Hippocampal formation (tissue), 2 donors: ENCODE results near the gene POLR3K.

Experiments
- DNase-seq, 2 donors: peaks; one replicate each; lab custom pipeline; 2025; lab: John Stamatoyannopoulos, UW

The POLR3K gene

DNA sequence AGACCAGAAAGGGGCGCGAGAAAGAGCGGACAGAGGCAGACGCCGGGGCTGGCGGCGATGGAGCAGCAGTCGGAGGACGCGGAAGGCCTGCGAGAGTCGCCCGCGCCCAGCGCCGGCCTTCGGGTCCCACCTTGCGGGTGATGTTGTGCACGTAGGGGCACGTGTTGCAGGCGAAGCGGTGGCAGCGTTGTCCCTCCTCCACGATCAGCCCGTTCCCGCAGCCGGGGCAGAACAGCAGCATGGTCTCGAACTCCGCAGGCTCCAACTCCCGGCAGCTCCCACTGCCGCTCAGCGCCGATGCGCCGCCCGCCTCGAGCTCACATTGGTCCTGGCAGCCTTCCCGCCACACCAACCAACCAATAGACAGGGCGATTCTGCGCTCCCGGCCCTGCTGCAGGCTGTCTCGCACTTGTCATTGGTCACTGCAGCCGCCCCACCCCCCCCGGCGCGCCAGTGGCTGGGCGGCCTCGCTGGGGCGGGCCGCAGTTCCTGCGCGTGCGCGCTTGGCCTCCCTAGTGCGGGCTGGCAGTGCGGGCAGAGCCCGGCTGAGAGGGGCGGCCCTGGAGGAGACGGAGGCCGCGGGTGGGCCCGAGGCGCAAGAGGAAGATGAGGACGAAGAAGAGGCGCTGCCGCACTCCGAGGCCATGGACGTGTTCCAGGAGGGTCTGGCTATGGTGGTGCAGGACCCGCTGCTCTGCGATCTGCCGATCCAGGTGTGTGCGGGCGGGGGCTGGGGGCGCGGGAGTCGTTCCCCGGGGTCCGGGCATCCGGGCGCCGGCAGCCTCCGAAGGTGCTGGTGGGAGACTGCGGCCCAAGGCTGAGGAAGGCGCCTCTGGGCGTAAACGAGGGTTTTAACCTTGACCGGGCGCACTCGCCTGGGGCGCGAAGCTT lies at the start of gene POLR3K, which contains the start of gene SNRNP25:
Gene POLR3K (minus strand): TSS at position 263 of the 891 bp plus-strand sequence. CDS start 22 bp downstream, at position 241.
Gene SNRNP25 (plus strand): TSS at position 483 of the 891 bp plus-strand sequence. CDS start 189 bp downstream, at position 672.
- peak; percentile 95 to 99 for DNase-seq

DNA sequence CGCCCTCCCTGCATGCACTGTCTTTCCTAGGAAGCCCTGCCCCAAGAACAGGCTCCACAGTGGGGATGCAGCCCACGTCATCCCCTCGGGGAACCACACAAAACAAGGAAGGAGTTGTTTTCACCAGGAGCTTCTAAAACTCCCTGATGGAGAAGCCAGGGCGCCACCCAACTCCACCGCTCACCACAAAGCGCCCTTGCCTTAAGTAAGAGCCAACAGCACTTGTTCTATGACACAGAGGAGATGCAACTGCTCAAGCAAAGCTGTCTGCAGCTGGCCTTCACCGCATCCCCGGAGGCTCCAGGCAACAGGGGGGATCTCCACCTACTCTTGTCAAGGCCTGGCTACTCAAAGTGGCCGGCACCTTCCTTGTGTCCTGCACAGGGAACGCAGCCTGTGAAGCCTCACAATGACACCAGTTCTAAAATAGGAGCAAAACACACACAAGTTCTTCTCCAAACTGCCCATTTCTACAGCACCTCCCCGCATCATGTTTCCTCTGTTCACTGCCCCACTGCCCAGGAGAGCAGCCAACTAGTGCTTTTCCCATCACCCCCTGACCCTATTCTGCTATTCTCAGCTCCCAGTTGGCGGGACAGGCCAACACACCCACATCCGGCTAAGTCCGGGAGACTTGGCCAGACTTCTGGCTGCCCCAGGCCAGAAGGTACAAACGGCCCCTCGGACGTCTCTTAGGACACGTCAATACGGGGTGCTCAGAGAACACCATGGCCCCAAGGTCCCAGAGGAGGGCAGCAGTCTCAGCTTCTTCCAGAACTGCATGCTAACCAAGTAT lies 48.9 kb upstream of the POLR3K start:
- DNase-seq: peak in 1 of 2 donors; percentile 45

DNA sequence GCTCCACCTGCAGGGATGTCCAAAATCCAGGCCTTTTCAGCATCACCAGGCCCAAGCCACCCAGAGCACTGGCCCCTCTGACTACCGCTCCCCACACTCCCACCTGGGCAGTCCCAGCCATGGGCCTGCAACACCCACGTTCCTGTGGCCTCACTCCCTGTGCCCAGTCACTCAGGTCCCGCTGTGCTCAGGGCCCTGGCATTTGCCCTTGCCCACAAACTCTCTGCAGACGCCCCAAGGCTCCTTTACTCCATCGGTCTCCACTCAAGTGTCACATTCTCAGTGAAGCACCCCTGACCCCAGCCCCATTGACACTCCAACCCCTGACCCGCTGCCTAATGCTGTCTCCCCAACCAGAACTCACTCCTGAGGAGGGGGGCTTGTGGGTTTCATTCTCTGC lies 48.2 kb upstream of the POLR3K start:
- no peak for DNase-seq

DNA sequence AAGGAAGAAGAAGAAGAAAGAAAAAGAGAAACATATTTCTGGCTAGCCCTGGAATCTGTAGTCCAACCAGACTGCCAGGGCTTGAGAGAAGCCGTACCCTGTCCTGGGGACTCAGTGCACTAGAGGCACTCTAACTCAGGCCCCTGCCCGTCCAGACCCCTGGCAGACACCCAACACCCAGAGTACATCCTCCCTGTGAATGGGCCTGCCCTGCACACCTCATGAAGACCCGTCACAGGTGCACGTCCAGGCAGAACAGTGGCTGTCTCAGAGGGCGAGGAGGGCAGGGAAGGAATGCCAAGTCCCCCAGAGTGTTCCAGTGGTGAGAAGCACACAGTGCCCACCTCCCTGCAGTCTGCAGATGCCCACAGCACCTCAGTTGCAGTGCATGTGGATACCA lies 47.6 kb upstream of the POLR3K start:
- DNase-seq: no peak

DNA sequence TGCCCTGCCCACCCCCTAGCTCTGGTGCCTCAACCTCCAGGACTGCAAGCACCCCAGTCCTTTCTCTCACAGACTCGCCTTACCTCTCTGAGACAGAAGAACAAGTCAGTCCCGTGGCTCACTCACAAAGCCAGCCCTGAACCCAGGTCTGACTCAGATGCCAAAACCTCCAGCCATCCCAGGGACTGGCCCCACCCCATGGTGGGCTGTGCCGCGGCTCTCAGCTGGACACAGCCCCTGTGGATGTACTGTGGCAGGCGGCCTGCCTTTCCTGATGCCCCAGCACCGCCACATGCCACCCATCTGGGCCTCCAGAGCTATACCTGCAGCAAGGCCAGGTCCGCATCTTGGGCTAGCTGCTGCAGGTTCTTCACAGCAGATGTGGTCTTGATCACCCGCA lies 44.4 kb upstream of the POLR3K start:
- DNase-seq: no peak

DNA sequence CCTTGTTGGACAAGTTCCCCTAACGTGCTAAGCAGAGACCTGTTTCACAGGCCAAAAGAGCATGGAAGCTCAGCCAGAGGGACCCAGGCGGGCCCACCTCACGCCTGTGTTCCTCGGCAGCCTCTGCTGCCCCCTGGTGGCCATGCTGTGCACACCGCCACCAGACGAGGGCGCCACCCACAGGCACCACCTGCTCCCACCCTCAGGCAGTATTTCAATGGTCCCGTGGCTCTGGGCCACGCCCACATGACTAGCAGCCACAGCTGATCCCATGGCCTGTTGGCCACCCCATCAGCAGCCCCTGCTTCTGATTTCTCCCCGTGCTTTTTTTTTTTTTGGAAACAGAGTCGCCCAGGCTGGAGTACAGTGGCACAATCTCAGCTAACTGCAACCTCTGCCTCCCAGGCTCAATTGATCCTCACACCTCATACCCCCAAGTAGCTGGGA lies 43.5 kb upstream of the POLR3K start:
- DNase-seq: peak; percentile 69 to 80

DNA sequence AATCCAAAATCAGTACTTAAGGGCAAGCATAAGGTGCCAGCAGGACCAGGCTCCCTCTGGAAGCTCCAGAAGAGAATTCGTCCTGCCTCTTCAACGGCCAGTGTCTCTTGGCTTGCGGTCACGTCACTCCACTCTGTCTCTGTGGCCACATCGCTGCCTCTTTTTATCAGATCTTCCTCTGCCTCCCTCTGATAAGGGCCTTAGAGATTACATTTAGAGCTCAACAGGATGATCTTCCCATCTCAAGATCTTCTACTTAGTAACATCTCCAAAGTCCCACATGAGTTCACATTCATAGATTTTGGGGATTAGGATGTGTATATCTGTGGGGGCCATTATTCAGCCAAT lies 41.5 kb upstream of the POLR3K start:
- DNase-seq: no peak

DNA sequence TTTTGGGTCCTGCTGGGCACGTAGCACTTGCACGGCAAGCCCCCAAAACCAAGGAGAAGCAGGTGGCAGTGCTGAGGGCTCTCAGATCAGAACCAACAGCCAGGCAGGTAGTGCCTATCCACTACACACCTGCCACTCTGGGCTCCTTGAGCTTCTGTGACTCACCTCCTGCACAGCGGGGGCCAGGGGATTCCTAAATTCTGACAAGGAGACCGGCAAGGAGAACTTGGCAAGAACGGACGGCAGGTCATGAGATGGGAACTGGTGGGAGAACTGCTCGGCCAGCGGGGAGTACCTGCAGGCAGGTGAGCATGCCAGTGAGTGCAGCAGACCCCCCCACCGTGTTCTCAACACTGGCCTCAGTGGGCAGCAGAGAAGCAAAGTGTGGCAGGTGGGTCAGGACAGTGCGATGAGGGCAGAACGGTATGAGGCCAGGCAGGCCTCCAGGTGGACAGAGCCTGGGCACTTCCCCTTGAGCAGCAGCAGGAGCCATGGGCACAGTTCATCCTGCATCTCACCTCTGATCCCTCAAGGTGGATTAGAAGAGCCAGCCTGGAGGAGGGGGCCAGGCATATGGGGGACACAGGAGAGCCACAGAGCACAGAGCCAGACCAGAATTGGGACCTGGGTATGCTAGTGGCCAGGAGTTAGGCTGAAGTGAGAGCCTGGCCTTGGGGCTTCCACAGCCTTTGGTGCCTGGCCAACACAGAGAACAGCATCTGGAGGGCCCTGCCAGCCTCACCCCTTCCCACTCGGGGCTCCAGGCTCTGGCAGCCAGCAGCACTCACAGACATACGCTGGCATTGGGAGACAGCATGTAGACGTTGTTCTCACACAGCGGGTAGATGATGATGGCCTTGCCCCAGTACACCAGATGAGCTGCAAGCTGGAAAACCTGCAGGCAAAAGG lies 39.3 kb upstream of the POLR3K start:
- DNase-seq: peak in 1 of 2 donors; percentile 36

DNA sequence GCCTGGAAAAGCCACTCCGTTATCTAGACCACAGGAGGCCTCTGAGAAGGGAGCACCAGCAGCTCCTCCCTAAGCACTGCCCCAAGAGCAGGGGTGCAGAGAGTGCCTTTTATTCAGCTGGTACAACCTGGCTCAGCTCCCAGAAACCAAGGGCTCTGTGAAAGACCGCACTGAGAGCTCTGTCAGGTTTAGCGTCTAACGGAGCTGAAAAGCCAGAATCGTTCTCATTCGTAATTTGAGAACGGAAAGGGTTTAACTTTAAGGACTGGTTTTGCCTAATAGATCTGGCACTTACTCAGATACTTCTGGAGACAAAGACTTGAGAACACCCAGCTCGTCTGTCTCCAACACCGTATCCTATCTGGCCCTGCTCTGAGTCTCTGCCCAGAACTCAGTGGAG lies 38.1 kb upstream of the POLR3K start:
- DNase-seq: peak; percentile 64 to 77

DNA sequence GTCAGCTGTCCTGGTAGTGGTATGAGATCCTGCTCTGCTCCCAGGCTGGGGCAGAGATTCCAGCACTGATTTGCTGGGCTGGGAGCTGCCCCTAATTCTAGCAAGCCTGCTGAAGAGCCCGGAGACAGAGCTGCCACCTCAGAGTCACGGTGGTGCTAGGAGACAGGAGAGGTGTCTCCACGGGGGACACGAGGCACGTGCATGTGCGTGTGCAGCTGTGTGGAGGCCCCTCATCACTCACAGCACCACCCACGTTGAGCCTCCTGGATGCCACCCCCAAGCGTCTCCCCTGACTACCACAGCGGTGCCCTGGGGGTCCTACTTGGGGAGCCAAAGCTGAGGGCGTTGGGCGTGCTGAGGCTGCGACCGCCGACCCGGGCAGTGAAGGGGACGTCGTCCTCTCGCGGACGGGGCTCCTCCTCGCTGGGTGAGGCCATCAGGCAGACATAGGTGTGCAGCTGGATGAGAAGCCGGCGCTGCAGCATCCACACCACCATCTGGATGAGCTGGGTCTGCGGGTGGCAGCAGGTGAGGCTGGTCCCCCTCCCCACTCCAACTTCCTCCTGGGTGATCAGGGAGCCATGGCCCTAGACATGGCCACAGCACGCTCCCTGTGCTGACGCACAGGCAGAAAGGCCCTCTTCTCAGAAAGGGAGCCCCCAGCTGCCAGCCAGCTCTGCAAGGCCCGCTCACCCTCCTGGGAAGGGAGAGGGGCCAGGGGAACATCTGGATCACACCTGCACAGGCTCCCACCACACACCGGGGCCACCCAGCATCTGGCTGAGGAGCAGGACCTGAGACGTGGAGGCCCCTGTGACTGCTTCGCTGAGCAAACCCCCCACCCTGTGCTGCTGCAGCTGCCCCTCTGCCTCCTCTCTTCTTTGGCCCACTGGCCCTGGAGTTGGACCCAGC lies 36.2 kb upstream of the POLR3K start:
- no peak for DNase-seq

DNA sequence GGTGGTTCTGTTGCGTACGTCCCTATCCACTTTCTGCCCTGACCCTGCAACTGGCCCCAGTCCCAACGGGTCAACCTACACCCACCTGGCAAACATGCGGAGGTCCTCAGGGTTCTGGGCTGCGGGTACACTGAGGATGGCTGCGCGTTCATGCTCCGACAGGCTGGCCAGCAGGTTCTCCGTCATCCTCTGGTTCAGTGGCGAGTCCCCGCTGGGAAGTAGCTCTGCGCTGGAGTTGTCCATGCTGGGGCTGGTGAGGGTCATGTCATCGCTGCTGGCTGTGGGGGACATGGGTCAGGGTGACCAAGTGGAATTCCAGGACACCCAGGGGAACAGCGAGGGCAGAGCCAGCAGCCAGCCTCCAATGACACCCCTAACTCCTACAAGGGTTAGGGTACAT lies 35.2 kb upstream of the POLR3K start:
- DNase-seq: no peak

DNA sequence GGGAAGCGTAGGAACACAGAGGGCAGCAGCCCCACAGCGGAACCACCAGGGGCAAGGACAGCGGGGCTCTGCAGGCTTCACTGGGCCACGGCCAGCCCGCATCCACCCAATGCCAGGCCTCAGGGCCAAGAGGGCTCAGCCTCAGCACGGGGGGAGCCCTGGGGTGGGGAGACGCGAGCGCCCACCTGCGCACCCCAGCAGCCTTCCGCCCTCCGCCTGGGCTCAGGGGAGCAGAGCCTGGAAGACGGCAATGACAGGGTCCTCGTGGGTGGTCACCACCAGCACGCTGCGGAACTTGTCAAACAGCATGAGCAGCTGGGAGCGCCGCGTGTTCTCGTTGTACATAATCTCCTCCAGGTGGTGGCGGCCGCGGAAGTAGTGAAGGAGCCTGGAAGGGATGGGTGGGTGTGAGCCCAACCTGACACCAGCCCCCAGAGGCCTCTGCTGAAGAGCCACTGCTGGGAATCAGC lies 33.1 kb upstream of the POLR3K start:
- no peak for DNase-seq

DNA sequence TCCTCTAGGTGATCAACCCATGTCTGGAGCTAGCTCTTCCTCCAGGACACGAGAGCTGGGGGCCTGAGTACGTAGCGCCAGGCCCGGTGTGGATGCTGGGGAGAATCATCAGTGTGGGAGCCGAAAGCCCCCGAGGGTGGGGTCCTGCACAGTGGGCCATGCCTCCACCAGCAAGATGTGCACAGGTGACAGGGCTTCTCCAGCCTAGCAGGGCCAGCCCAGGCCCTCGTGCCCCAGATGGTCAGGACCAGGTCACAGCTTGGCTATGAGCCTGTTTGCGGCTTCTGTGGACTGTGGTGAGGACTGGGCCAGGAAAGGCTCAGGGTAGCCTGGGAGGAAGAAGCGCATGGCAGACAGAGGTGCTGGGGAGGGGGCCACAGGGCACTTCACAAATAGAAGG lies 32.5 kb upstream of the POLR3K start:
- no peak for DNase-seq

DNA sequence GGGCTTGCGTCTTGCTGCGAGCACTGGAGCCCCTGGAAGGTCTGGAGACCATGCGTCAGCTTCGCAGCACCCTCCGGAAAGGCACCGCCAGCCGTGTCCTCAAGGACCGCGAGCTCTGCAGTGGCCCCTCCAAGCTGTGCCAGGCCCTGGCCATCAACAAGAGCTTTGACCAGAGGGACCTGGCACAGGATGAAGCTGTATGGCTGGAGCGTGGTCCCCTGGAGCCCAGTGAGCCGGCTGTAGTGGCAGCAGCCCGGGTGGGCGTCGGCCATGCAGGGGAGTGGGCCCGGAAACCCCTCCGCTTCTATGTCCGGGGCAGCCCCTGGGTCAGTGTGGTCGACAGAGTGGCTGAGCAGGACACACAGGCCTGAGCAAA lies 32.0 kb upstream of the POLR3K start:
- DNase-seq: no peak

DNA sequence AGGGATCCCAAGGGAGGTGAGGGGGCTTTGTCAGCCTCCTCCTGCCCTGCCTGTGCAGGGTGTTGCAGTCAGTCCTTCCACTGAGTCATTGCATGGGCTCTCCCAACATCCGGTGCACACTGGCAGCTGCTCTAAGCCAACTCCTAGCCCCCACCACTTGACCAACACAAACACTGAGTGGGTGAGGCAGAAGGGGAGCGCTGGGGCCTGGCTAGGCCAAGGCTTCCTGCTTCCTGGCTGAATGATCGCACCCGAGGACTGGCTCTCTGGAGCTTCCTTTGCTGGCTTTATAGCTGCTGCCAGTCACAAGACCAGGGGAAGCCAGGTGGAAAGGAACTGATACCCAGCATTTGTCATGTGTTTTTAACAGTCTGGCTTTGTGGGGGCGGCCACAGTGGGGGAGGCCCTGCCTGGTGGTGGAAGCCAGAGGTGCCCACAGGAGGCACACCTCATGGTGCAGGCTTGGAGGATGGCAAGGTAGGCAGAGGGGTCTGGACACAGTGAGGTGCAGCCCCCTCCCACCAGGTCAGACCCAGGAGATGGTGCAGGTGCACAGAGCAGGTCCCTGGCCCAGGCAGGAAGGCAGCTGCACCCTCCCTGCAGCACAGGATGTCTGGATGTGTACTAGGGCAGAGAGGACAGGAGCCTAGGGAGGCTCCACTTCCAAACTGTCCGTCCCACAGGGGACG lies 31.5 kb upstream of the POLR3K start:
- no peak for DNase-seq

DNA sequence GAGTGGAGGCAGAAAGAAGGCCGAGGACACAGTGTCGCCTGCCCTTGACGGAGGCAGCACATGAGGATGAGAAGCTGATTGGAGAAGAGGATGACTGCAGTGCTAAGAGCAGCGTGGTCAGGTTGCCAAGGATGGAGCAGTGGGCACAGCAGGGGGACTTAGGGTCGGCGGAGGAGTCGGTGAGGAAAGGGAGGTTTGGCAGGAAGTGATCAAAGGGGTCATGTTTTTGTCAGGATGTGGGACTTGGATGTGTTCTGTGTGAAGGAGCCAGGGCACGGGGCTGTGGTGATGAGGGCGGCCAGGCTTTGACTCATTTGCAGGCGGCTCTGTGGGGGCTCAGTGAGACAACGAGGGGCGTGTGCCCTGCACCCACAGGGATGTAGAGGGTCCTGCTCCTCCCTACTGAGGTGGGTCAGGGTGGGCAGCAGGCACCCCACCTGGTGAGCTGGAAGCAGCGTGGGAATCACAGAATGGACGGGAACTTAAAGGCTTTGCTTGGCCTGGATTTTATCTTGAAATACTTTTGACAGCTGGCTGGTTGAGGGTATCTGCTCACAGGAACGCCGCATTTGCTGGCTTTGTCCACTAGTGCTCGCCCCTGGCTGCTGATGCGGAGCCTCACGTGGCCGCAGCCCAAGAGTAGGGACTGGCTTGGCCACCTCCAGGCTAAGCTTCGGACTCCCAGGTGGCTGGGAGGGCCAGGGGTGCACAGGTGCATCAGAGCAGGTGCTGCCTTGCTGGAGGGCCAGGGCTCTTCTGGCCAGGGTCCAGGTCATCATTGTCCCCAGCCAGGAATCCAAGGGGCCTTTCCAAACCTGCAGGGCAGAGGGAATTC lies 30.6 kb upstream of the POLR3K start:
- no peak for DNase-seq

DNA sequence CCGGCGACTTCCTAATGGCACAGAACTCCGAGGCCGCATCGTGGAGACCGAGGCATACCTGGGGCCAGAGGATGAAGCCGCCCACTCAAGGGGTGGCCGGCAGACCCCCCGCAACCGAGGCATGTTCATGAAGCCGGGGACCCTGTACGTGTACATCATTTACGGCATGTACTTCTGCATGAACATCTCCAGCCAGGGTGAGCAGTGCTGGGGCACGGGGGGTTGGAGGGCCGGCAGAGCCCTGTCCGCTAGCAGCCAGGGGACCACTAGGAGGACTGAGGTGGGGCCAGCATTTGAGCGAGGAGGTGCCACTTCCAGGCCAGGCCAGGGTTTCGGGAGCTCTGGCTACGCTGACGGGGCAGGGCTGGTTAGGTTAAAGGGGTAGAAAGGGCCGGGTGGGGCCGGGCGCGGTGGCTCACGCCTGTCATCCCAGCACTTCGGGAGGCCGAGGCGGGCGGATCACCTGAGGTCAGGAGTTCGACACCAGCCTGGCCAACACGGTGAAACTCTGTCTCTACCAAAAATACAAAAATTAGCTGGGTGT lies 29.7 kb upstream of the POLR3K start:
- no peak for DNase-seq

DNA sequence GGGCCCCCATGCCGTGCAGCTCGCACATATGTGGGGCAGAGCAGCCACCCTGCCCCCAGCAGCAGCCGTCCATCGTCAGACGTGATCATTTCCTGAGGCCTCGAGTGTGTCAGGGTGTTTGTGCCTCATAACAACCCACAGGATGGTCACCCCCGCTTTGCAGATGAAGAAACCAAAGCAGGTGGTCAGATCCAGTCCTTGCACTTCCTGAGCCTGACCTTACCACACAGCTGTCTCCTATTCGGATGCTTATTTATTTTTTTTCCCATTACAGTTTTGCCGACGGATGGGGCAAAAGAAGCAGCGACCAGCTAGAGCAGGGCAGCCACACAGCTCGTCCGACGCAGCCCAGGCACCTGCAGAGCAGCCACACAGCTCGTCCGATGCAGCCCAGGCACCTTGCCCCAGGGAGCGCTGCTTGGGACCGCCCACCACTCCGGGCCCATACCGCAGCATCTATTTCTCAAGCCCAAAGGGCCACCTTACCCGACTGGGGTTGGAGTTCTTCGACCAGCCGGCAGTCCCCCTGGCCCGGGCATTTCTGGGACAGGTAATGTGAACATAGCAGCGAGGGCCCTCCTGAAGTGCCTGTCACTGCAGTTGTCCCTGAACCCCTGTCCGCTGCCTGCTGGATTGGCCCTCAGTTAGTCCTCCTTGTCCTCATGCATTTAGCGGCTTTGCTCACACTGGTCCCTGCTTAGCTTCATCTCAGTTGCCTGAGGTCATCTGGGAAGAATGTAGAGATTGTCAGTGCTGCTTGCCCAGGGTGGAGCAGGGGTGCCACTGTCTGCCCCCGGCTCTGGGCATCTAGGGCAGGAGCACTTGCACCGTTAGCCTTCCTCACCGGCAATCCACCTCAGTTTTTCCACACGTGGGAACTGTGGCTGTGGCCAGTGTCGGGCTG lies 26.0 kb upstream of the POLR3K start:
- no peak for DNase-seq
